OCI-LY1 (cell line): ENCODE measurements around the gene VSTM4.

Experiments
- H2AFZ ChIP-seq: fragments of 200-600 bp; sonication (generic), shearing (Covaris generic); 2 replicates; pipeline ENCODE4 v1.6.0; 2014; ENCODE audit warnings: antibody characterized with exemption, mild to moderate bottlenecking, low read length
- H3F3A ChIP-seq: fragments of 200-600 bp; sonication (generic), shearing (Covaris generic); 2 replicates; pipeline ENCODE4 v1.6.0; 2014; ENCODE audit warnings: mild to moderate bottlenecking, antibody characterized with exemption, low read length, moderate library complexity; ENCODE audit not compliant: insufficient read depth
- H3K27ac ChIP-seq: fragments of 200-600 bp; sonication (generic); 2 replicates; pipeline ENCODE4 v1.5.1; 2014; ENCODE audit warnings: low read length, mixed run types, mild to moderate bottlenecking, low read depth; ENCODE audit not compliant: poor library complexity, severe bottlenecking
- H3K27me3 ChIP-seq: fragments of 200-600 bp; sonication (generic); 2 replicates; pipeline ENCODE4 v1.6.0; 2014; ENCODE audit warnings: antibody characterized with exemption, mild to moderate bottlenecking, low read length, moderate library complexity; ENCODE audit not compliant: insufficient read depth
- H3K36me3 ChIP-seq: fragments of 200-600 bp; sonication (generic); 2 replicates; pipeline ENCODE4 v1.6.1; 2014; ENCODE audit warnings: mild to moderate bottlenecking, antibody characterized with exemption, low read length, moderate library complexity, mixed read lengths; ENCODE audit not compliant: insufficient read depth
- H3K4me1 ChIP-seq: fragments of 200-600 bp; sonication (generic); 2 replicates; pipeline ENCODE4 v1.5.1; 2014; ENCODE audit warnings: mild to moderate bottlenecking, low read length, moderate library complexity; ENCODE audit not compliant: insufficient read depth, severe bottlenecking
- H3K4me2 ChIP-seq: fragments of 200-600 bp; sonication (generic), shearing (Covaris generic); 2 replicates; pipeline ENCODE4 v1.6.1; 2014; ENCODE audit warnings: low read length
- H3K4me3 ChIP-seq: fragments of 200-600 bp; sonication (generic); 2 replicates; pipeline ENCODE4 v1.5.1; 2014; ENCODE audit warnings: low read length, low read depth, mild to moderate bottlenecking, mixed read lengths; ENCODE audit not compliant: poor library complexity, severe bottlenecking
- H3K79me2 ChIP-seq: fragments of 200-600 bp; shearing (Covaris generic); 2 replicates; pipeline ENCODE4 v1.6.1; 2016; ENCODE audit warnings: mixed run types, low read length, mixed read lengths; ENCODE audit not compliant: insufficient read depth
- H3K9ac ChIP-seq: fragments of 200-600 bp; sonication (generic), shearing (Covaris generic); 2 replicates; pipeline ENCODE4 v1.6.1; 2014; ENCODE audit warnings: mild to moderate bottlenecking, low read length, mixed read lengths
- H3K9me2 ChIP-seq: fragments of 200-600 bp; sonication (generic), shearing (Covaris generic); 2 replicates; pipeline ENCODE4 v1.6.1; 2014; ENCODE audit warnings: low read depth, mild to moderate bottlenecking, low read length, mixed read lengths
- H3K9me3 ChIP-seq: fragments of 200-600 bp; shearing (Covaris generic); 2 replicates; pipeline ENCODE4 v1.6.1; 2014; ENCODE audit warnings: low read length, mixed read lengths
- H4K20me1 ChIP-seq: fragments of 200-600 bp; sonication (generic), shearing (Covaris generic); 2 replicates; pipeline ENCODE4 v1.6.0; 2016; ENCODE audit warnings: mild to moderate bottlenecking, low read length; ENCODE audit not compliant: insufficient read depth
- EZH2 ChIP-seq: fragments of 200-600 bp; sonication (generic), shearing (Covaris generic); IDR thresholded peaks from 2 replicates; pipeline ENCODE4 v1.8.0; 2017; ENCODE audit warnings: borderline replicate concordance, mixed run types, mild to moderate bottlenecking, antibody characterized with exemption, low read length, moderate library complexity, mixed read lengths
- TF ChIP-seq, protein P1 (sequence below): fragments of 200-600 bp; sonication (generic), shearing (Covaris generic); IDR thresholded peaks from 2 replicates; pipeline ENCODE4 v1.5.1; 2017; ENCODE audit warnings: mild to moderate bottlenecking, antibody characterized with exemption, low read length, moderate library complexity, mixed read lengths

VSTM4 gene

DNA sequence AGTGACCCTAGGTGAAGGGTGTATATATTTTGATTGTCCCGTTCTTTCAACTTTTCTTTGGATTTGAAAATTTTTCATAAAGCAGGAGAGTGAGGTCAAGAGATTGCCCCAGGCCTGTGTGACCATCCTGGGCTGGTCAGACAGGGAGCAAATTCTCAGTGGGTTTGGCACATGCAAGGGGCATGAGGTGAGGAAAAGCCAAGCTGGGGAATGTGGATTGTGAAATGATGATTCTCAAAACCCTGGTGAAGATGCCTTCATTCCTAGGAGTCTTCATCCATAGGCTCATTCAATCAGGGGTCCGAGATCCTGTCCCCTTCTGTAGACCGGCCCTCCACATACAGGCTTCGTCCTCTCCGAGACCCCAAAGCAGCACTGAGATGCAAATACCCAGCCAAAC, 45.5 kb upstream of the VSTM4 start:
- Histone ChIP-seq H3K4me1 (peaks cover 5% of the 10 kb centered on the region), H2AFZ (no peak overlapping the region), H3K4me2 (no peak overlapping the region), H3K9me2 (no peaks in the 10 kb centered on the region), H3K79me2 (no peaks in the 10 kb centered on the region), H3K27ac (no peak overlapping the region), H3K9me3 (no peaks in the 10 kb centered on the region), H3K9ac (no peak overlapping the region), H3K27me3 (no peaks in the 10 kb centered on the region), H4K20me1 (no peaks in the 10 kb centered on the region), H3K36me3 (no peaks in the 10 kb centered on the region), H3F3A (no peaks in the 10 kb centered on the region), H3K4me3 (no peak overlapping the region)
- no peak for TF ChIP-seq EZH2
- TF ChIP-seq, protein P1, sequence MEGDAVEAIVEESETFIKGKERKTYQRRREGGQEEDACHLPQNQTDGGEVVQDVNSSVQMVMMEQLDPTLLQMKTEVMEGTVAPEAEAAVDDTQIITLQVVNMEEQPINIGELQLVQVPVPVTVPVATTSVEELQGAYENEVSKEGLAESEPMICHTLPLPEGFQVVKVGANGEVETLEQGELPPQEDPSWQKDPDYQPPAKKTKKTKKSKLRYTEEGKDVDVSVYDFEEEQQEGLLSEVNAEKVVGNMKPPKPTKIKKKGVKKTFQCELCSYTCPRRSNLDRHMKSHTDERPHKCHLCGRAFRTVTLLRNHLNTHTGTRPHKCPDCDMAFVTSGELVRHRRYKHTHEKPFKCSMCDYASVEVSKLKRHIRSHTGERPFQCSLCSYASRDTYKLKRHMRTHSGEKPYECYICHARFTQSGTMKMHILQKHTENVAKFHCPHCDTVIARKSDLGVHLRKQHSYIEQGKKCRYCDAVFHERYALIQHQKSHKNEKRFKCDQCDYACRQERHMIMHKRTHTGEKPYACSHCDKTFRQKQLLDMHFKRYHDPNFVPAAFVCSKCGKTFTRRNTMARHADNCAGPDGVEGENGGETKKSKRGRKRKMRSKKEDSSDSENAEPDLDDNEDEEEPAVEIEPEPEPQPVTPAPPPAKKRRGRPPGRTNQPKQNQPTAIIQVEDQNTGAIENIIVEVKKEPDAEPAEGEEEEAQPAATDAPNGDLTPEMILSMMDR, result no peak

- H3F3A ChIP-seq, result no peaks in the 10 kb centered on the region
- H3K9ac ChIP-seq, result no peak overlapping the region
- peaks cover 5% of the 10 kb centered on the region for H3K4me1 ChIP-seq
- no peak overlapping the region for H3K4me2 ChIP-seq
- H3K36me3 ChIP-seq, result no peaks in the 10 kb centered on the region
- no peaks in the 10 kb centered on the region for H3K9me2 ChIP-seq
- no peak overlapping the region for H3K27ac ChIP-seq
- no peaks in the 10 kb centered on the region for H3K27me3 ChIP-seq
- no peak overlapping the region for H3K4me3 ChIP-seq
- no peaks in the 10 kb centered on the region for H4K20me1 ChIP-seq
- H3K79me2 ChIP-seq, result no peaks in the 10 kb centered on the region
- no peak overlapping the region for H2AFZ ChIP-seq
- TF ChIP-seq, protein P1, result no peak
- no peak for TF ChIP-seq EZH2
- no peaks in the 10 kb centered on the region for H3K9me3 ChIP-seq
Observed at GRCh38 chr10:49160110-49160509, 44.8 kb upstream of the VSTM4 start.

- no peaks in the 10 kb centered on the region for H3K36me3 ChIP-seq
- no peak overlapping the region for H3K4me2 ChIP-seq
- H3K27me3 ChIP-seq, result no peaks in the 10 kb centered on the region
- H3K79me2 ChIP-seq, result no peaks in the 10 kb centered on the region
- no peaks in the 10 kb centered on the region for H3F3A ChIP-seq
- H3K9ac ChIP-seq, result no peak overlapping the region
- no peaks in the 10 kb centered on the region for H3K4me1 ChIP-seq
- H3K27ac ChIP-seq, result no peak overlapping the region
- H3K9me2 ChIP-seq, result no peaks in the 10 kb centered on the region
- TF ChIP-seq, protein P1, result no peak
- TF ChIP-seq EZH2, result no peak
- no peak overlapping the region for H2AFZ ChIP-seq
- no peak overlapping the region for H3K4me3 ChIP-seq
- H3K9me3 ChIP-seq, result no peaks in the 10 kb centered on the region
- no peaks in the 10 kb centered on the region for H4K20me1 ChIP-seq
Observed at GRCh38 chr10:49158915-49159314, 43.6 kb upstream of the VSTM4 start.
